Stimulated activated CD4-positive, alpha-beta T cell treated with anti-CD3 and anti-CD28 coated beads, Interleukin-12 subunit alpha, Interleukin-12 subunit beta, amount 100 ng/mL, for 4 hours (primary cell): ENCODE data around the gene TMEM161A.
"Not testable (repeated sequence)": the region's sequence is repeated elsewhere in the genome, so short reads cannot be mapped to it uniquely, and the experiment has no call there.

ENCODE experiments used
- DNase-seq: peaks from one replicate; pipeline ENCODE4 v3.0.0-alpha.2; 2020

Gene TMEM161A

DNA sequence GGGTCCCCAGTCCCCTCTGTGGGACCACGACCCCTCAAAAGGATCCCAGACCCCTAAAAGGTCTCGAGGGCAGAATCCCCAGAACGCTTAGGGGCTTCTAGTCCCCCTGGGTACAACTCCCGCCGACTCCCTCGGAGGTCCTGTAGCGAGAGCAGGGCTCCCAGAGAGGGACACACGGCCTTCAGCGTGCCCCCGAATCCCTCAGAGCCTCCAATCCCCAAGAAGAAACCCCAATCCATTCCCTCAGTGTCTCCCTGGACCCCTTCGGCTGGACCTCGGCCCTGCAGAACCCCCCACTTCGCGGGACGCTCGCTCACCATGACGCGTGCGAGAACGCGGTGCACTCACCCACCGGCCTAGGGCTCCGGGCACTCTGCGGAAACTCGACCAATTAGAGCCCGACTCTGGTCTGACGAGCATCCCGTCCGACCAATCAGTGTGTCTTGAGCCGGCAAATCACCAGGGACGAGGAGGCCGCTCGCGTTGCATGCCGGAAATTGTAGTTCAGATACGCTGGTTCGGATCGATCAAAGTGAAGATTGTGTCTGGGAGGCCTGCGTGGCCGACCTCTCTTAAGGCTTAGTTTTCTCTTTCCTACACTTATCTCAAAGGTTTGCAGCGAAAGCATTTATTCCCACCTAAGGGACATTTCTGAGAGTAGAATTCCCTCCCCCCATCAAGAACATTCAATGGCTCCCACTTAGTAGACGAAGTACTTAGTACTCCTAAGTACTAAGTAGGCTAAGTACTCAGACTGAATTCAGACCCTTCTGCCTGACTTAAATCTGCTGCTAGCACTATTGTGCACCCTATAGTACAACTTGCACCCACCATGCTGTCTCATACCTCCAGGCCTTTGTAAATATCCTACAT, at the start of gene TMEM161A:
TSS of gene TMEM161A (minus strand) at position 370 of the 873 bp plus-strand sequence. CDS start at position 320, 50 bp downstream.
- DNase-seq = peak; percentile 93

DNA sequence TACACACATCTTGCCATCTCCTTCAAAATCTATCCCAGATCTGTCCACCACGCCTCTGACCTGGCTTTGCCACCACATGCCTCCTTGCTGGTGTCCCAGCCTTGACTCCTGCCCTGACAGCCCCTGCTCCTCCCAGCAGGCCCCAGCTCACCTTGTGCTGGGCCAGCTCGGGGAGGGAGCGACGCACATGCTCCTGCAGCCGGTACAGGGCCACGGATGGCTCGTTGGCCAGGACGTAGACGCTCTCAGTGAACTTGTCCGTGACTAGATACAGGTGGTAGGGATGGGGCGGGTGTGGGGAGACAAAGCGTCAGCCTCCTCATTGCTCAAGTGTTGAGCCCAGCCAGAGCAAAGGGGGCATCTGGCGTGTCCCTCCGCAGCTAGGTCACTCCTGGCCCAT, 48.5 kb upstream of the TMEM161A start:
- DNase-seq = no peak

DNA sequence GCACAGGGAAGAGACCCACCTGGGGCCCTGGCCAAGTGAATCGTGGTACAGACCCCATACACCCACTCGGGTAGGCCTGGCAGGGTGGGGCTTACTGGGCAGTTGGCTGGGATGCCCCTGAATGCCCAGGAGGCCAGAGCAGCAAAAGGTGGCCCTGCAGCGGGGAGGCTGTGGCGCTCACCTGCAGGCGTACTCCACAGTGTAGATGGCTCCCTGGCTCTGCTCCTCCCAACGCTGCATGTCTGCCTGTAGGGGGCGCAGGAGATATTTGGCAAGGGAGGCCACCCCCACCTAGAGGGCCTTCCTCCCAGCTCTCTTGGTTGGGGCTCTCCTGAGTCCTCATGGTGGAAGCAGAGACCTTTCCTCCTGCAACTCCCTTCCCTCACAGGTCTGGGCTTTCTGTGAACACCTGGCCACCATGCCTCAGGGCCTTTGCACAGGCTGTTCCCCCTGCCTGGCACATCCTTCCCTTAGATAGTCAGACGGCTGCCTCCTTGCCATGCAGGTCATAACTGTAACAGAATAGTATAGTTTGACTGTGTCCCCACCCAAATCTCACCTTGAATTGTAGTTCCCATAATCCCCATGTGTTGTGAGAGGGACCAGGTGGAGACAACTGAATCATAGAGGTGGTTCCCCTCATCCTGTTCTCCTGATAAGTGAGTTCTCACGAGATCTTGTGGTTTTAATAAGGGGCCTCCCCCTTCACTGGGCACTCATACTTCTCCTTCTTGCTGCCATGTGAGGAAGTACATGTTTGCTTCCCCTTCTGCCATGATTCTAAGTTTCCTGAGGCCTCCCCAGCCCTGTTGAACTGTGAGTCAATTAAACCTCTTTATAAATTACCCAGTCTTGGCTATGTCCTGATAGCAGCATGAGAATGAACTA, 47.8 kb upstream of the TMEM161A start:
- peak; percentile 51 for DNase-seq

DNA sequence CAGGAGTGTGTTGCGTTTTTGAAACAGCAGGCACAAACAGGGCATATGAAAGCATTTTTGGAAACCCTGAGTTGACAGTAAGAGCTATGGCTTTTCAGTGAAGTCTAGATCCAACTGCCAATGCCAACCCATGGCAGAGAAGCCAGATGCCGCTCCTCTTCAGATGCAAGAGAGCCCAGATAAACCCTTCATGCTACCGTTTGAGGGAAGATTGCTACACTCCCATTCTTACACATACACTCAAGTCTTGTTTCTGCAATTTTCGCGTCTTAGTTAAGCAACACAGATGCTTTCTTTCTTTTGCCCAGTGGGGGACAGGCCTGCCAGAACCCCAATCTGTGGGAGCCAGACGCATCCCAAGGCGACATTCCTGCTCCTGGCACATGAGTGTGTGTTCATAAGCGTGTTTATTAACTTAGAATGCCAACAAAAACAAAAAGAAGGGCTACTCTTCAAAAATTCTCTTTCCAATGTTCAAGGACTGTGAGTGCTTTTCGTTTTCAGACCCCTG, 43.3 kb upstream of the TMEM161A start:
- no peak for DNase-seq

DNA sequence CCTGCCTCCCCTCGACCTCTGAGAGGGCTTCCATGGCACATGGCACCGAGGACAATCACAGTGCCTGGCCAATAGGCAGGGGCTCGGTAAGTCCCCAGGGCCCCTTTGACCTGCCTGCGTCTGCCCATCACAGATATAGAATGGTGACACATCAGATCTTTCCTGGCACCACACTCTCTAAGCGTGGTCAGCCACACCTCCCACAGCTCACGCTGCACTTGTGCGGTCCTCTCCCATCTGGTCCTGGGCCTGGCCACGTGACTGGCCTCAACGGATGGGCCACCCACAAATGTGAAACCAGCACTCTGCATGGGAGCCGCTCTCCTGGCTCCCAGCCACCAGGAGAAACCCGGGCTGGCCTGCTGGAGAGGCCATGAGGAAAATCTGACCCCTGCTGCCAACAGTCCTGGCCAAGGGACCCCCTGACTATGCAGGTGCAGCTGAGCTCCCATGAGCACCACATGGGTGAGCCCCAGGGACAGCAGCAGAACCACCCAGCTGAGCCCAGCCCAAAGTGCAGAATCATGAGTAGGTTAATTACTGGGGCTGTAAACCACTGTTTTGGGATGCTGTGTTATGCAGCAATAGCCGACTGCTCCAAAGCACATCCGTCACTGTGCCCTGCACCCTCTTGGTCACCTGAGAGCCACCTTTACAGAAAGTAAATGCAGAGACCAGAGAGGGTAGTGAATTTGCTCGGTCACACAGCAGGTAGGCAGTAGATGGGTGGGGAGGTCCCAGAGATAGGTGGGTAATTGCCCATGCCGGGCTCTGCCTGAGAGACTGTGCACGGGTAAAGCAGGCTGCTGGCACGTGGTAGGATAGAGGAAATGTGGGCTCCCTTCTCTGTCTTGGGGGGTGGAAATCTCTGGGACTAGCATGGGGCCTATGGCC, 41.5 kb upstream of the TMEM161A start:
- no peak for DNase-seq

DNA sequence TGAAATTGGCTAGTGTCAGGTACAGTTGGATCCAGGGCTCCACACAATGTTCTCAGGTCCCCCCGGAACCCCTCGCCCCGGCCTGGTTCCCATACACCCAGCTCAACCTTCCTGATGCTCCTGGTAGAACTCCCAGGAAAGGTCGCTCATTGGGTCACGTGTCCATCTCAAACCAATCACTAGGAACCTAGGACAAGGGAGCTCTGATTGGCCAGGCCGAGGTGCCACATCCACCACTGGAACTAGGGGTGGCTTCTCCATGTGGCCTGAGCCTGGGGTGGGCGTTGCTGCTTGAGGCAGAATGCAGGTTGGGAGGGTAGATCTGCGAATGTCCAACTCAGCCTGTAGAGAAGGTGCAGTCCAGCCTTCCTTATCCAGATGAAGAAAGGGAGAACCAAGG, 38.7 kb upstream of the TMEM161A start:
- no peak for DNase-seq

DNA sequence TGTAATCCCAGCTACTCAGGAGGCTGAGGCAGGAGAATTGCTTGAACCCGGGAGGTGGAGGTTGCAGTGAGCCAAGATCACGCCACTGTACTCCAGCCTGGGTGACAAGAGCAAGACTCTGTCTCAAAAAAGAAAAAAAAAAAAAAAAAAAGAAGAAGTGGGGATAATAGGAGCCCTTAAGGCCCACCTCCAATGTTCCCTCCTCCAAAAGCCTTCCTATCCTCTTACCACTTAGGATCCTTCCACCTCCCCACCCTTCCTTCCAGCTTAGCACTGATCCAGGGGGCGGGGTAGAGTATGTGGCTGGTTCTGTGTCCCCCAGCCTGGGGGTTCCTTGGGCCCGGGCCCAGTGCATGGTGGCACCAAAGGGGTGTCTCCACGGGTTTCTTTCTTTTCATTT, 35.0 kb upstream of the TMEM161A start:
- not testable (repeated sequence) for DNase-seq

DNA sequence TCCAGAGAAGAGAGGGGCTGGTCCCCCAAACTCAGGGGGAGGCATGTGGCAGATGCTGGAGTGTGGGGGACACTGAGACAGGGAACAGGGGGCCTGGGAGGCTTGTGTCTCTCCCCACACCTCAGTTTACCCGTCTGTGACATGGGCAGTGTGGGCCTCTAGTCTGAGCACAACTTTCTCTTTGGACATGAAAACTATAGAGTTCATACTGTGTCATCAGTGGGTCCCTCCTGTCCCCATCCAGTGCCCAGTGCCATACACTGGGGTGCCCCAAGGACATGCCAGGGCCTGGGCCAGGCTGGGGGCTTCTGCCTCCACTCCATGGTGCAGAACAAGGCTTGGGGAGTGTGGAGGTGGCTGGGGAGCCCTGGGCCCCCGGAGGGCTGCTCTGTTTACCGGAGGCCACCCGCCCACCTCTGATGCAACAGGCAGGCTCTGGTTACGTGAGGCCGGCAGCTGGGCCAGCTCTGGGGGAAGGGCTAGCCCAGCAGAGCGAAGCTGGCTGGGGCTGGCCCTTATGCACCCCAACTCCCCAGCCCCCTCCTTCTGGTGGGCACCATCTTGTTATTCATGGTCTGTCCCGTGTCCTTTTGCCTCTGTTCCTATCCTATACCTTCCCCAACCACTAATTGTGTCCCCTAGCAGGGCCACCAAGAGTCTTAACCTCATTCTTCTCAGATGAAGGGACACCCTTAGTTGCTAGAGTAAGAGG, 33.7 kb upstream of the TMEM161A start:
- DNase-seq = no peak

DNA sequence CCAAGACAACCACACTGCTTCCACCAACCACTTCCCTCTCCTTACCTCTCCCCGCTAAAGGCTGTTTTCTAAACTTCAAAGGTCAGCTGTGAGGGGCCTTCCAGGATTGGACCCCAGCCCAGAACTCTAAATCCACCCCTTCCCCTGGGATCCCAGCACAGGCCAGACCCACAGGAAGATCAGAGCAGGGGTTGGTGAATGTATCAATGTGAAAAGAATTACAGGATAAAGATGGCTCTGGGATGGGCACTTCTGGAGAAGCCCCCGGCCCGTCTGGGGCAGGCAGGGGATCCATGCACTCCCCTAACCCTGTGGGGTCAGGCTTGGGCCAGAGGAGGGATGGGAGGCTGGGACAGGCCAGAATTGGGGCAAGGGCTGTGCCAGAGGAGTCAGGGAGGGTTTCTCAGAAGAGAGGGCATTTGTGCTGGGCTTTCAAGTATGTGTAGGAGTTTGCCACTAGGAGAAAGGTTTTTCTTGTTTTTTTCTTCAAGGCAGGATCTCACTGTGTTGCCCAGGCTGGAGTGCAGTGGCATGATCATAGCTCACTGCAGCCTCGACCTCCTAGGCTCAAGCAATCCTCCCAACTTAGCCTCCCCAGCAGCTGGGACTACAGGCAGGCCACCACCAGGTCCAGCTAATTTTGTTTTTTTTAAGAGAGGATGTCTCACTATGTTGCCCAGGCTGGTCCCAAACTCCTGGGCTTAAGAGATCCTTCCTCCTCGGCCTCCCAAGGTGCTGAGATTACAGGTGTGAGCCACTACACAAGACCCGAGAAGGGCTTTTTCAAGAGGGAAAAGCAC, 32.8 kb upstream of the TMEM161A start:
- no peak for DNase-seq

DNA sequence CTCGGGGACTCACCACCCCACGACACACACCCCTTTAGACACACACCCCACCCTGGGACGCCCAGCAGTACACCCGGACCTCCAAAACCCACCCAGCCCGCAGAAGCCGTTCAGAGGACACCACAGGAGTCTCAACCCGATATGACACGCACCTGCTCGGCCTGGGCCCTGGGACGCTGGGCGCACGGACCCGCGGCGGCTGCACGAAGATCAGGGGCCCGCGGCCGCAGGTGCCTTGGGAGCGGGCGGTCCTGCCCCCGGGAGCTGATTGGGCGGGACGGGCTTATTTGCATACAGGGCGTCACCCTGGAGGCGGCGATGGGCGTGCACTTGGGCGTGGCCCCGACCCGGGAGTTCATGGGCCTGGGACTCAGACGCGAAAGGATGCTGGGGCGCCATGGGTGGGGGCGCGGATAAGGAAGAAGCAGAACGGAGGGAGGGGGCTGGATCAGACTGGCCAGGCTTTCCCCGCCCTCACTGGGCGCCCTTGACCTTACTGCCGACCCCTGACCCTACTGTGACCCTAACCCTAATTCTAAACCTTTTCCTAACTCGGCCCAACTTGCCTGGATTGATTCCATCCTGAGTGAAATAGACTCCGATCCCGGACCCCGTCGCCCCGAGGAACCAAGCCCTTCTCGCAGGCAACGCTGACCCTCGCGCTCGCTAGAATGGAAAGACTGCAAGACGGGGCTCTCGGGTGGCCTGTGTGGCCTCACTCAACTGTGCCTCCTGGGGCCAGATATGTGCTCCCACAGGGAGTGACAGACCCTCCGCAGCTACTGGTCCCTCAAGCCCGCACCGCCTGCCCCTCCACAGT, 32.0 kb upstream of the TMEM161A start, which contains the start of gene MEF2B:
TSS of gene MEF2B (minus strand) at position 211 of the 820 bp plus-strand sequence. CDS start 19,528 bp downstream, outside the sequence.
- DNase-seq = peak; percentile 77

DNA sequence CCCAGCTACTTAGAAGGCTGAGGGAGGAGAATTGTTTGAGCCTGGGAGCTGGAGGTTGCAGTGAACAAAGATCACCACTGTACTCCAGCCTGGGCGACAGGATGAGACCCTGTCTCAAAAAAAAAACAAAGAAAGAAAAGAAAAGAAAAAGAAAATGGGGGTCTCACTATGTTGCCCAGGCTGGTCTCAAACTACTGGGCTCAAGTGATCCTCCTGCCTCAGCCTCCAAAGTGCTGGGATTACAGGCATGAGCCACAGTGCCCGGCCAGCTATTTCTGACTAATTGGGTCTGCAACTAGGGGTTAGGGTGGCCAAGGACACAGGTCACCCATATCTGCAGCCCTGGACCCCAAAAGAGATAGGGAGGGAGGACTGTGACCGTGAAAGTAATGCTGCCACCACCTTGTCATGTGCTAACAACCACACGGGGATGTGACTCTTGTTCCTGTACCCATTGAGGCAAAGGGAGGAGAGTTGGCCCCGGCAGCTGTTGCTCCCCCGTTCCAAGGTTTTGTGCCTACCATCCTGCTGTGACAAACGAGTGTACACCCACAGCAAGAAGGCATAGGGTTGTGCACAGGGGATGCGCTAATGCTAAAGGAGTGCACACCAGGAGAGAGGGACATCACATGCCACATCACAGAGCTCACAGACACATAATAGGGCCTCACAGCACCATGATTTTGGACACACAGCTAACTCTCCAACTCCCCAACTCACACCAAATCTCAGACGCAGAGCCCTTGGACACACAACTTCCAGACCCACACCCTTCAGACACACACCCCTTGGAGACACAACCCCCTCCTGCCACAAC, 31.2 kb upstream of the TMEM161A start:
- DNase-seq = no peak

DNA sequence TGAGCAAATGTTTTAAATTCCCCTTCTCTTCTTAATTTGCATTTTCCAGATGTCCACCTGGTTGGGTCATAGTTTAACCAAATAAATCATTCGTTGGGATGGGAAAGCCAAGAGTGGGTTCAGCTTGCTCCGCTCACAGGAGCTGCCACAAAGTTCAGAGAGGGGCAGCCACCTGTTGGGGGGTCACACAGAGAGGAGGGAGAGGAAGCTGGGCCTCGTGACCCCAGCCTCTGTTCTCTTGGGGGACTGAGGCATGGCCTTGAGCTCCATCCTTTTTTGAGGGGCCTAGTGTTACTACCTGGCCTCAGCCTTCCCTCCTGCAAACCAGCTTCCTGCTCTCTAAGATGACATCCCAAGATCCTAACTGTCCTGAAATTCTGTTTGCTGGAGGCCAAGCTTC, 29.3 kb upstream of the TMEM161A start:
- no peak for DNase-seq

DNA sequence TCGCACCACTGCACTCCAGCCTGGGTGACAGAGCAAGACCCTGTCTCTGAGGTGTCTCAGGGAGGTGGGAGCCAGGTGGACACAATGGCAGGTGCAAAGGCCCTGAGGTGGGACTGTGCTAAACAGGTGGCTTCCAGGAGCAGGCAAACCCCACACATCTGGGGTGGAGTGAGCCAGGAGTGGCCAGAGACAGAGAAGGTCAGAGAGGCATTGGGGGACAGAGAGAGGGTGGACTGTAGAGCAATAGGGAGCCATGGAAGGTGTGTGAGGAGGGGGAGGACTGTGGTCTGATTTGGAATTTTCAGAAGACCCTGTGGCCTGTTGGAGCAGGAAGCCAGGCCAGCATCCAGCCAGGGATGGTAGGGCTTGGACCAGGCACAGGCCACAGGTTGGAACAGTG, 27.1 kb upstream of the TMEM161A start:
- no peak for DNase-seq

DNA sequence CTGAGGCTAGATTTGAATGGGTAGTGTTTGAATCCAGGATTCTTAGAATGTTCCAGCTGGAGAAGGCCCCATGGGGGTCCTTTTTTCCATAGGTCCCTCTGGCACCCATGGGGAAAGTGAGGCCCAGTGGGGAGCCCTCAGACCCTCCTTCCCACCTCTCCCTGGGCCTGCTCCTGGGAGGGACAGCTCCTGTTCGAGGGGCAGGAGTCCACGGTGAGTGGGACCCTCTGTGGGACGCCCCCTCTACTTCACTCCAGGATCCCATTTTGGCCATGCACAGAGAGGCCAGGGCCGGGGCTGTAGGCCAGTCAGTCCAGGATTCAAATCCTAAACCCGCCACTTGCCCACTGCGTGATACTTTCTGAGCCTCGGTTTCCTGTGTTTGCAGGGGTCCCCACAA, 24.2 kb upstream of the TMEM161A start:
- DNase-seq = no peak

DNA sequence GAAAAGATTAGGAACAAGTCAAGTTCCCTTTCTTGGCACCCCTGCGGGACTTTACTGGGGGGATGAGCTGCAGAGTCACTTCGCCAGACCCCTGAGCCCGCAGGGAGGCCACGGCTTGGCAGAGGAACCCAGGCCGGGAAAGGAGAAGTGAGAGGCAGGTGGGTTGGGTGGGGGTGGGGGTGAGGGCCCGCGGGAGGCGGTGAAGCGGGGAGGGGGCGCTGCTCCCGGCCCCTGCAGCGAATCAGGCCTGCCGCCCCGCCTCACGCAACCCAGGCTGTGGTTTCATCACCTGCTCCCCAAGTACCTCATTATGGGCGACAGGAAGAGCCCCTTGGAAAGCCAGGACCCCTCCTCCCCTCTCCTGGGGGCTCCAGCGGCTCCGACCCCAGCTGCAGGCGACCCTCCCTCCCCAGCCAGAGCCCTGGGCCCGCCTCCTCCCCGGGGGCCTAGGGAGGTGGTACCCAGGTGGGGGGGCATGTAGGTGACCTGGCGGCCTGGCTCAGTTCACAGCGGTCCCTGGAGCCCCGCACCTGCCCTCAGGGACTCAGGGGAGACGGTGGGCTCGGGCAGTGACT, 22.3 kb upstream of the TMEM161A start:
- no peak for DNase-seq

DNA sequence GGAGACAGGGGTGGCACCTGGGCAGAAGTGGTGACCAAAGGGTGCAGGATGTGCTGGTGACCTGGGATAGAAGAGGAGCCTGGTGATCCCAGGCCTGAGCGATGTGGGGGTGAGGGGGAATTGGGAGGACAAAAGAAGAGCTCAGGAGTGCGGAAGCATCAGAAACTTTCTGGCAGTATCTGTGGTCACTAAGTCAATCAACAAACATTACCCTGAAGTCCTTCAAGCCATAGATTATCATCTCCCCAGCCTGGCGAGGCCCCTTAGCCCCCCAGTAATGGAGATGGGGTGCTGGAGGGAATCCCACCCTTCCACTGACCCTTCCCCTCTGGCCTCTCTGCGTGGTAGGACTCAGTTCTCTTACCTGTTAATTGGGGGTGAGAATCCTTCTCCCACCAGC, 21.3 kb upstream of the TMEM161A start:
- no peak for DNase-seq

DNA sequence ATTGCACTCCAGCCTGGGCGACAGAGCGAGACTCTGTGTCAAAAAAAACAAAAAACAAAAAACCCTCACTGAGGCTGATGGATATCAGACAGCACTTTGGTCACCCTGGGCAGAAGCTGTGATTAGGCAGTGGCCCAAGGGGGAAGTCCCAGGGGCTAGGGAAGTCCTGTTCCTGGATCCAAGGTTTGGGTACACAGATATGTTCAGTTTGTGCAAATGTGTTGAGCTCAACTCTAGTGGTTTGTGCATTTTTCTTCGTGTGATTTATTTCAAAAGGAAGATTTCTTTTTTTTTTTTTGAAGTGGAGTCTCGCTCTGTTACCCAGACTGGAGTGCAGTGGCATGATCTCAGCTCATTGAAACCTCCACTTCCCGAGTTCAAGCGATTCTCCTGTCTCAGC, 19.5 kb upstream of the TMEM161A start:
- no peak for DNase-seq

DNA sequence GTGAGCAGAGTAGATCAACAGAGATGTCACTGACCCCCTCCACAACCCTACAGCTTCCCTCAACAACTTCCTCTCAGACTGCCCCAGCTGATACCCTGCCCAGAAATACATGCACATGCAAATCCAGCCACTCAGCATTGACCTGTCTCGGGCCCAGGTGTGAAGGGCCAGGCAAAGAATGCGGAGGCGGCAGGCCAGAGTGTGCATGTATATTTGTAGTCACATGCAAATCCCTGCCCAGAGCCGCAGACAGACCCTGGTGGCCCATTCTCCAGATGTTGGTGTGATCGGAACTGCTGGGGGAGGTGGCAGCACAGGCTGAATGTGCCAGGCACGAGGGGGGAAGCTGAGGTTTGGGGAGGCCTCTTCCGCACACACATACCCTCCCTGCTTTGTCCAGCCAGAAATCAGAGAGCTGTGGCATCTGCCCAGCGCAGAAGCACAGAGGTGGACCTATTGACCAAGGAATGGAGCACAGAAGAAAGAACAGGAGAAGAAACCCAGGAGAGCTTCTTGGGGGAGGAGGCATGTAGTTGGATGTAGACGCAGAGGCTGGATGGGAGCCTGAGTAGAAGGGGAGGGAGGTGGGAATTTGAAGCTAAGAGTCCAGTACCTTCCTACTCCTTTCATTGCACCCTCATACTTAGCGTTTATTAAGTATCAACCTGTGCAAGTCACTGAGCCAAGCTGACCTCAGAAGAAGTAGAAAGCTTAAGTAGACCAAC, 17.4 kb upstream of the TMEM161A start:
- DNase-seq = no peak
